A549 (cell line): ENCODE measurements around the gene PAQR8. TPM values are rescaled to one million over a fixed set of nuclear protein-coding genes. Genes with fewer than 3 reads are reported as not detected.

Experiments used
- ATAC-seq, 2 experiments: fragments of 200-7000 bp in 1 of 2; fragments of >200 bp in 1 of 2; cut with Nextera tagmentation in 1 of 2; cut with Tn5 transposase in 1 of 2; 3 replicates each; pipeline versions ENCODE4 v1.8.0 to v1.9.1; 2018 to 2020; ENCODE audit warnings: mild to moderate bottlenecking in 1 of 2, moderate library complexity in 1 of 2
- CTCF ChIA-PET: fragments of 300-600 bp; sonication (Branson Sonifier 250); formaldehyde crosslinking; extraction: SDS; loops from one replicate; lab custom pipeline; 2021; ENCODE audit warnings: antibody characterized with exemption, inconsistent platforms; lab: Yijun Ruan, JAX
- POLR2A ChIA-PET: fragments of 350-600 bp; formaldehyde crosslinking; extraction: SDS; loops from one replicate; lab custom pipeline; 2021; ENCODE audit warnings: antibody characterized with exemption, inconsistent platforms; lab: Yijun Ruan, JAX
- DNase-seq, 2 experiments: peaks; one replicate each; pipeline versions ENCODE4 v3.0.0 to v3.0.0-alpha.2; 2011 to 2016; ENCODE audit warnings: low read depth in 1 of 2, low spot score in 1 of 2
- FAIRE-seq: peaks from 2 replicates; lab custom pipeline; 2011; peaks lifted over from hg19 to GRCh38; lab: Jason Lieb, UNC
- H3K27ac ChIP-seq, 2 experiments: fragments of >200 bp; sonication (Bioruptor Twin); formaldehyde crosslinking; 3 replicates each; pipeline ENCODE4 v1.5.1; 2016 to 2017
- H3K4me1 ChIP-seq: fragments of >200 bp; sonication (Bioruptor Twin); formaldehyde crosslinking; 3 replicates; pipeline ENCODE4 v1.6.1; 2016
- H3K4me2 ChIP-seq: fragments of >200 bp; sonication (Bioruptor Twin); formaldehyde crosslinking; 3 replicates; pipeline ENCODE4 v1.6.1; 2016
- H3K4me3 ChIP-seq: fragments of >200 bp; sonication (Bioruptor Twin); formaldehyde crosslinking; 3 replicates; pipeline ENCODE4 v1.5.1; 2016
- H3K9me3 ChIP-seq: fragments of >200 bp; sonication (Bioruptor Twin); formaldehyde crosslinking; 3 replicates; pipeline ENCODE4 v1.6.1; 2016
- CEBPB ChIP-seq, 2 experiments: fragments of >200 bp in 1 of 2; sonication (Bioruptor Twin) in 1 of 2; formaldehyde crosslinking in 1 of 2; IDR thresholded peaks; 2 replicates each; pipeline ENCODE4 v1.6.1; 2012 to 2016
- CHD2 ChIP-seq: fragments of 150-350 bp; IDR thresholded peaks from 2 replicates; pipeline ENCODE4 v1.6.1; 2014; ENCODE audit warnings: low read length; ENCODE audit not compliant: partially characterized antibody
- CHD4 ChIP-seq: fragments of 200-600 bp; sonication (generic); IDR thresholded peaks from 2 replicates; pipeline ENCODE4 v1.6.1; 2016; ENCODE audit warnings: antibody characterized with exemption, mild to moderate bottlenecking, borderline replicate concordance
- E2F6 ChIP-seq: IDR thresholded peaks from 2 replicates; pipeline ENCODE4 v1.6.1; 2012; ENCODE audit warnings: low read depth, borderline replicate concordance
- EHMT2 ChIP-seq: fragments of 200-600 bp; sonication (generic); IDR thresholded peaks from 2 replicates; pipeline ENCODE4 v1.6.1; 2016; ENCODE audit warnings: antibody characterized with exemption, low read depth, mild to moderate bottlenecking, moderate library complexity
- EP300 ChIP-seq, 2 experiments: fragments of >200 bp; sonication (Bioruptor Twin); formaldehyde crosslinking; IDR thresholded peaks; 2 replicates in 1 of 2; 3 replicates in 1 of 2; pipeline ENCODE4 v1.6.1; 2016 to 2017
- GATA3 ChIP-seq: IDR thresholded peaks from 2 replicates; pipeline ENCODE4 v1.6.1; 2012; ENCODE audit warnings: borderline replicate concordance
- HOXA7 ChIP-seq: fragments of 250-450 bp; sonication (Bioruptor Pico); IDR thresholded peaks from 2 replicates; pipeline ENCODE4 v1.5.0; 2020; ENCODE audit warnings: mild to moderate bottlenecking, moderate library complexity
- HOXB13 ChIP-seq: fragments of 250-450 bp; sonication (Bioruptor Pico); IDR thresholded peaks from 2 replicates; pipeline ENCODE4 v1.5.0; 2020; ENCODE audit warnings: low read depth, mild to moderate bottlenecking, moderate library complexity
- JUN ChIP-seq, 2 experiments: fragments of >200 bp; sonication (Bioruptor Twin); formaldehyde crosslinking; IDR thresholded peaks; 2 replicates in 1 of 2; 3 replicates in 1 of 2; pipeline ENCODE4 v1.6.1; 2016 to 2017
- KDM1A ChIP-seq: fragments of 200-600 bp; sonication (generic); IDR thresholded peaks from 2 replicates; pipeline ENCODE4 v1.6.1; 2016; ENCODE audit warnings: low read depth, mild to moderate bottlenecking
- MAFK ChIP-seq: fragments of 450-650 bp; IDR thresholded peaks from 2 replicates; pipeline ENCODE4 v1.6.1; 2014; ENCODE audit not compliant: partially characterized antibody
- MAX ChIP-seq: IDR thresholded peaks from 2 replicates; pipeline ENCODE4 v1.6.1; 2012
- MAZ ChIP-seq: fragments of 150-350 bp; IDR thresholded peaks from 2 replicates; pipeline ENCODE4 v1.6.1; 2014; ENCODE audit warnings: antibody characterized with exemption, low read depth, low read length, borderline replicate concordance
- MYC ChIP-seq: IDR thresholded peaks from 2 replicates; pipeline ENCODE4 v1.6.1; 2012; ENCODE audit warnings: mild to moderate bottlenecking, inconsistent platforms, low read length, improper control_type of control experiment, borderline replicate concordance
- PHF8 ChIP-seq: fragments of 200-600 bp; sonication (generic); IDR thresholded peaks from 2 replicates; pipeline ENCODE4 v1.6.1; 2016; ENCODE audit warnings: low read depth, mild to moderate bottlenecking, antibody characterized with exemption, moderate library complexity, borderline replicate concordance
- POLR2A ChIP-seq: IDR thresholded peaks from 2 replicates; pipeline ENCODE4 v1.6.1; 2012; ENCODE audit warnings: mild to moderate bottlenecking, low read length
- RAD21 ChIP-seq, 2 experiments: fragments of >200 bp in 1 of 2; sonication (Bioruptor Twin) in 1 of 2; formaldehyde crosslinking in 1 of 2; IDR thresholded peaks in 1 of 2; conservative IDR thresholded peaks in 1 of 2; 2 replicates in 1 of 2; 3 replicates in 1 of 2; pipeline ENCODE4 v1.6.1; 2012 to 2018; ENCODE audit warnings: inconsistent platforms in 1 of 2
- RARB ChIP-seq: fragments of 250-450 bp; sonication (Bioruptor Pico); IDR thresholded peaks from 2 replicates; pipeline ENCODE4 v1.8.0; 2021; ENCODE audit warnings: mild to moderate bottlenecking, moderate library complexity
- TFCP2L1 ChIP-seq: fragments of 250-450 bp; sonication (Bioruptor Pico); IDR thresholded peaks from 2 replicates; pipeline ENCODE4 v1.5.0; 2021; ENCODE audit warnings: mild to moderate bottlenecking
- ZNF302 ChIP-seq: fragments of 250-450 bp; sonication (Bioruptor Pico); IDR thresholded peaks from 2 replicates; pipeline ENCODE4 v1.9.0; 2021; ENCODE audit warnings: inconsistent platforms, mild to moderate bottlenecking, moderate library complexity
- ZSCAN20 ChIP-seq: fragments of 250-450 bp; sonication (Bioruptor Pico); IDR thresholded peaks from 2 replicates; pipeline ENCODE4 v1.8.0; 2022; ENCODE audit warnings: mild to moderate bottlenecking, moderate library complexity
- whole genome bisulfite sequencing: methylation state at CpG from one replicate; pipeline ENCODE4 v1.1.6; 2017; ENCODE audit errors: missing lambda C conversion rate; 5-methylcytosine and 5-hydroxymethylcytosine counted together
- polyA plus RNA-seq, 4 experiments: library from polyadenylated mRNA; depleted of rRNA in 3 of 4; stranded (reverse); fragments of >200 nt; fragmentation: RNase III in 1 of 4; extraction: RNeasy Plus Mini Kit Qiagen cat#74134 plus additional on column Dnase treatment in 1 of 4; gene quantifications; 2 replicates in 3 of 4; 3 replicates in 1 of 4; pipeline ENCODE4 v1.2.3, GENCODE V29; 2011 to 2017
- TF ChIP-seq, protein P1 (sequence below): fragments of 250-450 bp; sonication (Bioruptor Pico); IDR thresholded peaks from 2 replicates; pipeline ENCODE4 v1.5.0; 2020; ENCODE audit warnings: low read depth, mild to moderate bottlenecking, moderate library complexity
- TF ChIP-seq, protein P2 (sequence below): fragments of >200 bp; sonication (Bioruptor Twin); formaldehyde crosslinking; IDR thresholded peaks from 3 replicates; pipeline ENCODE4 v1.6.1; 2016
- TF ChIP-seq, protein P3 (sequence below): fragments of 200-600 bp; sonication (generic); IDR thresholded peaks from 2 replicates; pipeline ENCODE4 v1.6.1; 2016; ENCODE audit warnings: antibody characterized with exemption, mild to moderate bottlenecking, moderate library complexity

The PAQR8 gene
- polyA plus RNA-seq, 2 of the 4 experiments (the other 2 are of a cell fraction) = 0.80 to 1.2 TPM

GRCh38 chr6:52417675-52418111, 55.7 kb downstream of the PAQR8 start:
- Histone ChIP-seq H3K4me3 (no peak overlapping the region), H3K9me3 (no peaks in the 10 kb centered on the region), H3K4me2 (no peak overlapping the region), H3K27ac (peak overlapping the region; percentile 26 to 60; a peak in 2 of 6 replicates), H3K4me1 (peaks cover 28% of the 10 kb centered on the region; the same call in 2 of the 3 replicates)
- DNase-seq (peak in 1 of 2 experiments; percentile 10), FAIRE-seq (no peak), ATAC-seq (no peak)
- no peak for TF ChIP-seq JUN (IDR thresholded peaks at IDR 0.05)
- TF ChIP-seq POLR2A = no peak
- TF ChIP-seq ZSCAN20 (CRISPR knock-in tag) = no peak
- peak; percentile 63 for TF ChIP-seq MAFK
- no peak for TF ChIP-seq EHMT2
- TF ChIP-seq MAZ = no peak
- TF ChIP-seq KDM1A = no peak
- POLR2A ChIA-PET = no interaction called here
- CTCF ChIA-PET = interaction anchor here (1.1 to 6.8 kb wide), 12 partner anchors 10 to 252 kb away, joined by 4 to 86 read pairs (median 14); no protein-coding TSS in a partner anchor
- WGBS = 75% methylated on average over 5 of the region's 5 CpGs

GRCh38 chr6:52418606-52419005, 56.7 kb downstream of the PAQR8 start:
- DNase-seq = no peak
- WGBS = 82% methylated on average over 2 of the region's 2 CpGs
- H3K4me2 ChIP-seq = no peak overlapping the region
- H3K4me1 ChIP-seq = peaks cover 35% of the 10 kb centered on the region
- no peak for FAIRE-seq
- TF ChIP-seq POLR2A = no peak
- TF ChIP-seq GATA3 = no peak
- no peak for TF ChIP-seq HOXA7 (CRISPR knock-in tag)
- TF ChIP-seq KDM1A = no peak
- no peak for TF ChIP-seq RAD21 (conservative IDR thresholded peaks at IDR 0.05 in 1 of 2, IDR thresholded peaks at IDR 0.05 in 1 of 2)
- TF ChIP-seq CHD4 = no peak
- no peak for TF ChIP-seq CHD2
- no peak for TF ChIP-seq TFCP2L1
- TF ChIP-seq, protein P1, sequence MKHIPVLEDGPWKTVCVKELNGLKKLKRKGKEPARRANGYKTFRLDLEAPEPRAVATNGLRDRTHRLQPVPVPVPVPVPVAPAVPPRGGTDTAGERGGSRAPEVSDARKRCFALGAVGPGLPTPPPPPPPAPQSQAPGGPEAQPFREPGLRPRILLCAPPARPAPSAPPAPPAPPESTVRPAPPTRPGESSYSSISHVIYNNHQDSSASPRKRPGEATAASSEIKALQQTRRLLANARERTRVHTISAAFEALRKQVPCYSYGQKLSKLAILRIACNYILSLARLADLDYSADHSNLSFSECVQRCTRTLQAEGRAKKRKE (CRISPR knock-in tag) = no peak
- no peak for TF ChIP-seq ZSCAN20 (CRISPR knock-in tag)
- TF ChIP-seq MAZ = no peak
- TF ChIP-seq RARB (CRISPR knock-in tag) = no peak
- ChIA-PET CTCF (interaction anchor here (1.0 to 6.8 kb wide), 7 partner anchors 27 to 247 kb away, joined by 3 to 86 read pairs (median 5); no protein-coding TSS in a partner anchor), POLR2A (interaction anchor here (2.3 kb wide), 1 partner anchor 157 kb away, joined by 10 read pairs; no protein-coding TSS in a partner anchor)
- ATAC-seq = no peak
- H3K4me3 ChIP-seq = no peak overlapping the region
- H3K9me3 ChIP-seq = no peaks in the 10 kb centered on the region
- H3K27ac ChIP-seq = no peak overlapping the region

GRCh38 chr6:52419809-52420667, 58.1 kb downstream of the PAQR8 start, which contains the start of gene EFHC1:
Gene EFHC1 (plus strand): TSS chr6:52420342. CDS start chr6:52420411, 69 bp downstream.
- Histone ChIP-seq H3K27ac (peak within 1 kb of the TSS; percentile 91 to 93), H3K4me1 (peaks cover 44% of the 10 kb centered on the region), H3K9me3 (no peaks in the 10 kb centered on the region), H3K4me3 (peak within 1 kb of the TSS; percentile 67), H3K4me2 (peak within 1 kb of the TSS; percentile 92)
- DNase-seq (peak; percentile 78 to 97), ATAC-seq (peak; percentile 93 to 94), FAIRE-seq (no peak)
- ChIA-PET POLR2A (interaction anchor here (1.0 to 2.3 kb wide), 8 partner anchors 13 to 192 kb away, joined by 3 to 12 read pairs (median 7); partner anchors contain the start of gene MCM3), CTCF (interaction anchor here (1.0 to 6.8 kb wide), 7 partner anchors 12 to 246 kb away, joined by 3 to 86 read pairs (median 4); no protein-coding TSS in a partner anchor)
- 2% methylated on average over 27 of the region's 57 CpGs for whole genome bisulfite sequencing
- TF ChIP-seq POLR2A (peak; percentile 91), HOXB13 (CRISPR knock-in tag) (no peak), E2F6 (no peak), CHD4 (no peak), CEBPB (IDR thresholded peaks at IDR 0.05) (no peak), EP300 (IDR thresholded peaks at IDR 0.05) (no peak), PHF8 (peak; percentile 64), JUN (IDR thresholded peaks at IDR 0.05) (peak; percentile 32 to 65; a peak in 2 of 5 replicates), MYC (peak; percentile 37; the same call in 1 of the 2 replicates), ZSCAN20 (CRISPR knock-in tag) (no peak), ZNF302 (no peak), MAX (peak; percentile 51), EHMT2 (no peak)
- TF ChIP-seq, protein P2, sequence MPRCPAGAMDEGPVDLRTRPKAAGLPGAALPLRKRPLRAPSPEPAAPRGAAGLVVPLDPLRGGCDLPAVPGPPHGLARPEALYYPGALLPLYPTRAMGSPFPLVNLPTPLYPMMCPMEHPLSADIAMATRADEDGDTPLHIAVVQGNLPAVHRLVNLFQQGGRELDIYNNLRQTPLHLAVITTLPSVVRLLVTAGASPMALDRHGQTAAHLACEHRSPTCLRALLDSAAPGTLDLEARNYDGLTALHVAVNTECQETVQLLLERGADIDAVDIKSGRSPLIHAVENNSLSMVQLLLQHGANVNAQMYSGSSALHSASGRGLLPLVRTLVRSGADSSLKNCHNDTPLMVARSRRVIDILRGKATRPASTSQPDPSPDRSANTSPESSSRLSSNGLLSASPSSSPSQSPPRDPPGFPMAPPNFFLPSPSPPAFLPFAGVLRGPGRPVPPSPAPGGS = peak; percentile 54; the same call in 1 of the 3 replicates
- TF ChIP-seq, protein P3, sequence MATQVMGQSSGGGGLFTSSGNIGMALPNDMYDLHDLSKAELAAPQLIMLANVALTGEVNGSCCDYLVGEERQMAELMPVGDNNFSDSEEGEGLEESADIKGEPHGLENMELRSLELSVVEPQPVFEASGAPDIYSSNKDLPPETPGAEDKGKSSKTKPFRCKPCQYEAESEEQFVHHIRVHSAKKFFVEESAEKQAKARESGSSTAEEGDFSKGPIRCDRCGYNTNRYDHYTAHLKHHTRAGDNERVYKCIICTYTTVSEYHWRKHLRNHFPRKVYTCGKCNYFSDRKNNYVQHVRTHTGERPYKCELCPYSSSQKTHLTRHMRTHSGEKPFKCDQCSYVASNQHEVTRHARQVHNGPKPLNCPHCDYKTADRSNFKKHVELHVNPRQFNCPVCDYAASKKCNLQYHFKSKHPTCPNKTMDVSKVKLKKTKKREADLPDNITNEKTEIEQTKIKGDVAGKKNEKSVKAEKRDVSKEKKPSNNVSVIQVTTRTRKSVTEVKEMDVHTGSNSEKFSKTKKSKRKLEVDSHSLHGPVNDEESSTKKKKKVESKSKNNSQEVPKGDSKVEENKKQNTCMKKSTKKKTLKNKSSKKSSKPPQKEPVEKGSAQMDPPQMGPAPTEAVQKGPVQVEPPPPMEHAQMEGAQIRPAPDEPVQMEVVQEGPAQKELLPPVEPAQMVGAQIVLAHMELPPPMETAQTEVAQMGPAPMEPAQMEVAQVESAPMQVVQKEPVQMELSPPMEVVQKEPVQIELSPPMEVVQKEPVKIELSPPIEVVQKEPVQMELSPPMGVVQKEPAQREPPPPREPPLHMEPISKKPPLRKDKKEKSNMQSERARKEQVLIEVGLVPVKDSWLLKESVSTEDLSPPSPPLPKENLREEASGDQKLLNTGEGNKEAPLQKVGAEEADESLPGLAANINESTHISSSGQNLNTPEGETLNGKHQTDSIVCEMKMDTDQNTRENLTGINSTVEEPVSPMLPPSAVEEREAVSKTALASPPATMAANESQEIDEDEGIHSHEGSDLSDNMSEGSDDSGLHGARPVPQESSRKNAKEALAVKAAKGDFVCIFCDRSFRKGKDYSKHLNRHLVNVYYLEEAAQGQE = peak; percentile 96
